HG03039 (cell line): ENCODE data around the gene SERPINB10.
"Not testable (repeated sequence)": the region's sequence is repeated elsewhere in the genome, so short reads cannot be mapped to it uniquely, and the experiment has no call there.

Experiments used
- ATAC-seq: cut with Tn5 transposase; IDR thresholded peaks from one replicate; pipeline ENCODE4 v1.9.1; 2021; ENCODE audit warnings: mild to moderate bottlenecking, moderate library complexity; ENCODE audit not compliant: unreplicated experiment

Gene SERPINB10

DNA sequence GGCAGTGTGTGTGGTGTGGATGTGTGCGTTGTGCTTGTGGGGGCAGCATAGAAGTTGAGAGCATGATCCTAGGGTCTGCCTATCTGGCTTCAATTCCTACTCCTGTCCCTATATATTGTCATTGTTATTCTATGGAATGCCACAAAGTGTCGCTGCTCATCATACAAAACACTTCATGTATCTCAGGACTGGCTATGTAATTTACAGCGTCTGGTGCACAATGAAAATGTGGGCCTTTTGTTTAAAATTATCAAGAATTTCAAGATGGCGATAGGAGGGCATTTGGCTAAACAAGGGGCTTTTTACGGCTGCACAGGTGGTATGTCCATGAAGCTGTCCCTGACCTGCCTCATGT lies 16.8 kb upstream of the SERPINB10 start:
- no peak for ATAC-seq

DNA sequence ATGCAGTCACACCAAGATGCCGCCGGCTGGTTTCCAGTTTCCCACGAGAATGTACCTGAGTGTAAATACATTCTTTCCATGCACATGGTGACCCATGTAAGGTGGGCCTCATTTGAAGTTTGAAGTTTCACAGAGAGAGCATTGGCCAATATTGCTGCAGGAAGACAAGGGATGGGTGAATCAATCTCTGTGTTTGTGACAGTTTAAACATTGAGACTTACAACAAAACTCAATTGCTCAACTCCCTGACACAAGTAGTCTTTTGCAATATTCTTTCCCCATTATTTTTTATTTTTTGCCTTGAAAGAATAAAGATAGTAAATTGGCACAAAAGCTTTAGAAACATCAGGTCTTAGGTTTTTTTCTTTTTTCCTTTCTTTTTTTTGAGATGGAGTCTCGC lies 15.2 kb upstream of the SERPINB10 start:
- no peak for ATAC-seq

DNA sequence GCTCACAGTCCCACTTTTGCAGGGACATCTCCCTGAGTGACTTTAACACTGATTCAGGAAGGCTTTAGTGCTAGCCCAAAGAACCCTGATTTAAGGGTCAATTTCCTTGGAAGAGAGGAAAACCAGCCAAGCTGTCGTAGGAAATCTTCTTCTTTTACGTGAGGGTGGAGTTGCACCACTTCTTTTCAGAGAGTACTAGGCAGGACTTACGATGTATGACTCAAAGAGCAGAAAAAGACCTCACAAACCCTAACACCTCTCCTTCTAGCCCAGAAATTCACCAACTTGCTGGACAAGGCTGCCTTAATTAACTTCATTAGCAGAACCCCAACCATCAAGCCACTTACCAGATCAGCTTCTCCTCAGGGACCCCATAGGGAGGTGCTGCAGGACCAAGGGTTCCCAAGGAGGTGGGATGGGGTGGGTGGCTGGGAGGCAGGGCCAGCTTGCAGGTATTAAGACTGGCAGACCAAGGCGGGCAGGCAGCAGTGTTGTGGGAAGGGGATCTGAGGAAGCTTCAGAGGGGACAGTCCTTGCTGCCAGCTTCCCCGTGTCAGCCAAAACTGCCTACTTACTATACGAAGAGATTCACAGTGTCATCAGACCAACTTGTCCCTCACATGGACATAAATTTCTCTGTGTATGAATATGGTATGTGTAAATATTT lies 13.5 kb upstream of the SERPINB10 start:
- ATAC-seq = no peak

DNA sequence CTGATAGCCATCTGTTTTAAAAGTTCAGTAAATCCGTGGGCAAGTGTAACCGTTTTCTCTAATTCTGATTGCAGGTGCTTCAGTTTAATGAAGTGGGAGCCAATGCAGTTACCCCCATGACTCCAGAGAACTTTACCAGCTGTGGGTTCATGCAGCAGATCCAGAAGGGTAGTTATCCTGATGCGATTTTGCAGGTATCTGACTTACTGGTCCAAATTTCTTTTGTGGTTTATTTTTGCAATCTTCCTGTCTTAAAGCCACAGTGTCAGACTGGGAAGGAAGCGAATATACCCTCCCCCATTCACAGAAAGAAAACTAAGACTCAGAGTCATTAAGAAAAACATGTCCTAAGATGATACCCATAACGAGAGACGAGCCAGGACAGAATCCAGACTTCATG lies 12.6 kb upstream of the SERPINB10 start:
- no peak for ATAC-seq

DNA sequence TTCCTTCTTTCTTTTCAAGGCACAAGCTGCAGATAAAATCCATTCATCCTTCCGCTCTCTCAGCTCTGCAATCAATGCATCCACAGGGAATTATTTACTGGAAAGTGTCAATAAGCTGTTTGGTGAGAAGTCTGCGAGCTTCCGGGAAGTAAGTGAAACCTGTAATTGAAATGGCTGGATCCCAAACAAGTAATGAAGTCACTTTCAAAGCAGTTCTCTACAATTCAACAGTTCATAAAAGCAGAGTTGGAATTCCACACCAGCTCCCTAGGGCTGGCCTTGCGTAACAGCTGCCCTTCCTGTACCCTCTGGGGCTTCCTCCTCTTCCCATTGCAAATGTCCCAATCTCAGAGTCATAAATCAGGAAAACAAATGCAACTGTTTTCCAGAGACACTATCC lies 10.7 kb upstream of the SERPINB10 start:
- no peak for ATAC-seq

DNA sequence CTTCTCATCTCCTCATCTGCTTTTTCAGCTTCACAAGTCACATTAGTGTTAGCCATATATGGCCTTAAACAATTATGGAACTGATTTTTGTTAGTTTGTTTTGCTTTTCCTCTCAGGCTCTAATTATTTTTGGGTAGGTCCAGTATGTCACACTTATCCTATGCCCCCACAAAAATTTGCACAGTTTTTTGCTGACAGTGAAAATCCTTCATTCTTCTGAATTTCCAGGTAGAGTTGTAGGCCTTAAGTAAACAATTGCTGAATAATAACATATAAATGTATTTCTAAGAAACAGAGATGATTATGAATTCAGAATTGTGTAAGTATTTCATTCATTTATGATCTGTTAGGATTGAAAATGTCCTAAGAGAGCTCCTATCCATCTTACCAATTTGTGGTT lies 8.6 kb upstream of the SERPINB10 start:
- ATAC-seq = no peak

DNA sequence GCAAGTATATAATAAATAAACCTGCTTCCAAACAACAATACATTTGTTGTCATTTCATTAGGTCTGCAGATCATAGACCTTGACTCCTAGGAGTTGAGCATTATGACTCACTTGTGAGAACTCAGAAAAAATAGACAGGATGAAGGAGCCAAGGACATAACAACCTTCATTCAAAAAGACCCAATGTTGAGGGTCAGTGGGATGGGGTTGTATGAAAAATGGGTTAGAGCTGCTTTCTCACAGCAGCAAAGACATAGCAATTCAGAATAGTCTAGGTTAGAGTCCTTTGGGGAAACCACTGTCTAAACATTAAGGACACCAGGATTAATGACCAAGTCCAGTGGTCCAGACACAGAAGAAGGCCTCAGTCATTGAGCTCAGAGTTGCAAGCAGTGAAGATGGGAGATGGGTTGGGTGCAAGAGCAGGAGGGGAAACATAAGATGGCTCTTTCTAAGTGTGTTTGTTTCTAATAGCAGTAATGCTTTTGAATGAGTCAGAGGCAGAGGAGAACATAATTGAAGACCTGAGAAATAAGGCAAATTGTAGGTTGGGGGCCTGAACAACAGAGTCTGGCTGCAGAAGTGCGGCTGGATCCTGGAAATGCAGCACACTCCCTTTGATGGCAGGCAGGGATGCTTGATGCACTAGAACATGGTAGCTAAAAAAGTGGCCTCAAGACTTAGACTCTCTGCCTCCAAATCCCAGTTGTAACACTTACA lies 3.7 kb upstream of the SERPINB10 start:
- no peak for ATAC-seq

DNA sequence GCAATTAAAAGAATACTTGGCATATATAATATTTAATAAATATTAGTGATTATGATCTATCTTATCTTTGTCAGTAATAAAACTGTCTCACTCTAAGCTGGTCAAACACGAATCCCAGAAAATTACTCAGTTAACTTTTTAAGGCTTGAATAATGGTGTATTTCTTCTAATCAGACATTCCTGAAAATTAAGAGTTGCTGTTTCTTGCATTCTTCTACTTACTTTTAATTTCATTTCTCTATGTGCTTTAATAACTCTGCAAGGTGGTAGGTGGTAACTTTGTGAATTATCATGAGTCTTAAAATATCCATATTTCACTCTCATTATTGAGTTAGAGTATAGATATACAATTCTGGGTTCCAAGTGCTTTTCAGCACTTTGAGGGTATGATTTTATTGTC lies 3.1 kb upstream of the SERPINB10 start:
- ATAC-seq = no peak

DNA sequence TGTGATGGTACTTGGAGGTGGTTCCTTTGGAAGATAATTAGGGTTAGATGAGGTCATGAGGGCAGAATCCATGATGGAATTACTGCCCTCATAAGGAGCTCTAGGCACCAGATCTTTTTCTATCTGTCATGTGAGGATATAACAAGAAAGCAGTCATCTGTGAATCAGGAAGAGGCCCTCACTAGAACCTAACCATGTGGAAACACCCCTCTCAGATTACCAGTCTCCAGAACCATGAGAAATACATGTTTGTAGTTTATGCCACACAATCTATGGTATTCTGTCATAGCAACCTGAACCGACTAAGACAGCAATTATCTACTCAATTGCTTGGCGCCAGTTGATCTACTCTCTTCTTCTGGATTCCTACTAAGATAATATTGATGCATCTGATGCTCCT lies 2.4 kb upstream of the SERPINB10 start:
- no peak for ATAC-seq

DNA sequence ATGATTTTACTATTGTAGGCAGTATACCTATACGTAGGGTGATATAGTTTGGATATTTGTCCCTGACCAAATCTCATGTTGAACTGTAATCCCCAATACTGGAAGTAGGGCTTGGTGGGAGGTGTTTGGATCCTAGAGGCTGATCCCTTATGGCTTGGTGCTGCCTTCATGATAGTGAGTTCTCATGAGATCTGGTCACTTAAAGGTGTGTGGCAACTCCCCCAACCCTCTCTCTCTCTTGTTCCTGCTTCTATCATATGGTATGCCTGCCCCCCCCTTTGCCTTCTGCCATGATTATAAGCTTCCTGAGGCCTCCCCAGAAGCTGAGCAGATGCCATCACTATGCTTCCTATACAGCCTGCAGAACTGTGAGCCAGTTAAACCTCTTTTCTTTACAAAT lies 1.7 kb upstream of the SERPINB10 start:
- no peak for ATAC-seq

DNA sequence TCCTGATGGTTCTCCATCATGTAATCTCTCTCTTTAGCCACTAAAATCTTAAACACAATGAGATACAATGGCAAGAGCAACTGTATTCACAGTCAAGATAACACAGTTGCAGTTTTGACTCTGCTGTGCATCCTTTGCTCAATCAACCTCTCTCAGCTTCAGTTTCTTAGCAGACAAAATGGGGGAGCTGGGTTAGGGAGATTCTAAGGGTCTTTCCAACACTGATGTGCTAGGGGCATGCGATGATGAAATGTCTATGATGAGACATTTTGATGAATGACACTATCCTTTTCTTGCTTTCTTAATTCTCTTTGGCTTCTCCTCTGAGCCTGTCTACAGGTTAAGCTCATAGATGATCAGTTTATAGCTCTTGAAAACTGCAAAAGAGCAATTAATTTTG lies 1.1 kb downstream of the SERPINB10 start:
- ATAC-seq = peak; percentile 40

DNA sequence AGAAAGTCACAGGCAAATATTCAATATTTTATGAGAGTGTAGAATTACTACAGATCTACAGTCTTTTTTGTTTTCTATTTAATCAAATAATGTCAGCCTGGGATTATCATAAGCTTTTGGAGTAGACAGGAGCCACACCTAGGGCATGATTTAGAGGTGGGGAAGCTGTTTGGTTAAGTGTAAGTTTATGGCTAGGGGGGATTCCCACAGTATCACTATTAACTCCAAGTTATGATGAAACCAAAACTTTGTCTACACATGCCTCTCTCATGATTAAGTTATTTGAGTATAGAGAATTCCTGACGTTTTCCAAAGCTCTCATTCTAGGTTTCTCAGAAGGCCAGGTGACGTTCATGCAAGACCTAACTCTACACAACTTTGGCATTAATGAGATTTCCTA lies 2.1 kb downstream of the SERPINB10 start:
- peak; percentile 71 for ATAC-seq

DNA sequence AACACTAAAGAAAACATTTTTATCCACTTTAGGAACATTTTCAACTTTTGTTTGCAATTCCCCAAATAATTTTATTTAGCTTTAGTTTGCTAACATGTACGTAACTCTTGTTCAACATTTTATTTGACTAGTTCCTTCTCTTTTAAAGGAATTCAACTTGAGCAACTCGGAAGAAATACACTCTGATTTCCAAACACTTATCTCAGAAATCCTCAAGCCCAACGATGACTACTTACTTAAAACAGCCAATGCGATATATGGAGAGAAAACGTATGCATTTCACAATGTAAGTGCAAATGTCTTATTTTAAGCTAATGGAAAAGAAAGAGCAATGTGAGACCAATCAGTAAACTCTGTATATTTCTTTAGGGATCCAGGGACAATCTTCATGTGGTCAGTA lies 10.1 kb downstream of the SERPINB10 start:
- no peak for ATAC-seq

DNA sequence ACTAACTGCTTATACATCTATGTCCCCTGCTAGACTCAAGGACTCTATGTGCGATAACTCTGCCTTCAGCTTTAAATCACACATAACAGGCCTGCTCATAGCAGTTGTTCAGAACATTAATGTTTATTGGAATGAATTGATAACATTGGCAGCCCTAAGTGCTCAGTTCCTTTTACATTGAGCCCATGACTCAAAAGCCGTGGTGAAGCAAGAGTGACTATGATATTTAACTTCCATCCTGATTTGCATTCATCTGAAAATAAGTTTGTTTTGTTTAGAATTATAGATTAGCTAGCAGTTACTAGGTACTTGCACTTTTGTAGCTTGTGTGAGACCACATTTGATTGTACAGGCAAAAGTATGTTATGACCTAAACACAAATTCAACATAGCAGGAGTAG lies 14.3 kb downstream of the SERPINB10 start:
- ATAC-seq = no peak

DNA sequence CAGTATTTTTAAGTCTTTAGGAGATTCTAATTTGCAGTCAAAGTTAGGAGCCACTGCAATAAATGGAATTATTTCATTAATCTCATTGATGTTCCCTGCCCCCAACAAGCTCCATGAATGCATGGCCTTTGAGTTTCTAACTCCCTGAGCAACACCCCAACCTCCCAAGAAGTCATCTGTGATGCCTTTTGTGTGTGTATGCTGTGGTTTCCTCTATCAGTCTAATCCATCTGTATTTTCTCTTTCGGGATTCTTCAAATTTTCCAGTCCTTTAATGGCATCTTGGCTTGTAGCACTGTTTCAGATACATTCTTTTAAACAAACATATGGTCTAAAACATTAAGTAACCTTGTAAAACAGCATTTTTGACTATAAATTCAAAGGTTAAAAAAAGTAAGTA lies 16.8 kb downstream of the SERPINB10 start:
- ATAC-seq = no peak

DNA sequence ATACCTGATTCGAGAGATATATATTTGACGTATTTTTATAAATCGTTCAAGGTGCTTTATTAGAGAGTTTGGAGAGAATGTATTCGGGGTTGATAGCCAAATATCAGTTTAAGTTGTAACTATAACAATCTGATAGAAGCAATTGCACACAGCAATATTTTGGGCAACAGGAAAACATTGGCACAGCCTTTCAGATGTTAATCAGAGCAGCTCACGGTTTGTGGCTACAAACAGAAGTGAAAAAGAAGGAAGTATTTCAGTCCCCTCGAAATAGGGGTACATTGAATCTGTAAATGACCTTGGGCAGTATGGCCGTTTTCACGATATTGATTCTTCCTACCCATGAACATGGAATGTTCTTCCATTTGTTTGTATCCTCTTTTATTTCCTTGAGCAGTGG lies 20.6 kb downstream of the SERPINB10 start:
- ATAC-seq = no peak

DNA sequence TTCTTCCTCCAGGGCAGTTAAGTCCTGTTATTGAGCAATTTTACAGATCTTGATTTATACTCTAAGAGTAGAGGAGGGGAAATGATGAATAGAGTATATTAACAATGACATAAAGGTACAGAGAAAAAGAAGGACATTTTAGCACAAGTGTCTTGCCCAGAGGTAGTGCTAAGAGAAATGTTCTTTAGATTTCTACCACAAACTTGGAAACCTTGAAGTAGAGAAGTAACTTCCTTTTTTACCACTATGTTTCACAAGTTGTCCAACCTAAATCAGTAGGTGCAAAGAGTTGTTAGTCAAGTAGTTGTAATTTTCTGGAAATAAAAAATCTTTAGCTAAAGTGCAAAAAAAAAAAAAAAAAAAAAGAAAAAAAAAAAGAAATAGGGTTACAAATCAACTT lies 21.6 kb downstream of the SERPINB10 start:
- ATAC-seq = not testable (repeated sequence)

DNA sequence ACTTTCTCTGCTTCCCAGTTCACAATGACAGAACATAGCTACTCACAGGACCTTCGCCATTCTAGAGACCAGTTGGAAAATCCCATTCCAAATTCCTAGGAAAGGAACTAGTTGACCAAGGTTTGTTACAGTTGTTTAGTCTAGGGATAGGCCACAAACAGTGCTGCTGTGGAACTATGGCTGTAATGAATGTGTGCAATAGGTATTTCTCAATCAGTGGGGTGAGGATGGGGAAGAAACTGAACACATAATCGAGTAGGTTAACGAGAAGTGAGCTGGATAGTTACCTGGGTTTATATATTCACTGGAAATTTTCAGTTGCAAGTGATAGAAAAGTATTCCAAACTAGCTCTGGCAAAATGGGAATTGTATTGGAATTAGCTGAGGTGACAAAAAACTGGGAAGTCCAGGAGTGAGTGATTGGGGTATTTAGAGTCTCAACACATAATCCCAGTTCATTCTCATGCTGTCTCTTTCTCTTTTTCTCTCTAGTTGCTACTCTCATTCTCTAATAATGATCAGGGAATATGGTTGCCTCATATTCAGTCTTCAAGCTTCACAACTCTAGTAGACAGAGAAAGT lies 23.1 kb downstream of the SERPINB10 start:
- no peak for ATAC-seq

DNA sequence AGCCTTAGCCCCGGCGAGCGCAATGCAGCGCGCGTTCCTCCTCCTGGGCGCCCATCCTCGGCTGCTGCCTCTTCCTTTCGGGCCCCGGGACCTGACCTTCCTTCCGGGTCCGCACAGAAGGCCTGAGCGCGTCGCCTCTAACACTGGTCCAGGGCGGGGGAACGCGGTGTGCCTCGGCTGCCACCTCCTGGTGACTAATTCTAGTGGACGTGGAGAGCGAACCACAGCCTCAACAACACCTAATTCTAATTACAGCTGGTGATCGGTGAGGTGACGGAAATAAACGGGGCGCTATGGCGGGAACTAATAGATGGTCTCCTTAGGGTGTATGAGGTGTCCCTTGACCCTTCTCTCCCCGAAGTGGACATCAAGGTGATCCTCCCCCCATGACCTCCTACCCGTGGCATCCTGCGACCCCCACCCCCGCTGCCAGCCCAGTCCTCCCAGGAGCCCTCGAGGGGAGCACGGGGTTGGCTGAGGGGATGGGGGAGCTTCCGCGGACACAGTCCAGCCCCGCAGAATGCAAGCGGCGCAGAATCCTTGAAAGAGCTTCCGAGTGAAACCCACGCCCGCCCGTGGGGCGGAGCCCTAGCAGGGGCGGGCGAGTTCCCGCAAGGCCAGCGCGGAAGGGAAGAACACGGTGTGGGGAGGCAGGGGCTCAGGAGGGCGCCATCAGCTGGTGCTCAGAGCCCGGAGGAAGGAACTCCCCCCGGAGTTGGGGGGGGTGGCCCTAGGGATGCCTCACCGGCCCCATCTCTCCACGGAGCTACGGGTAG lies 28.6 kb downstream of the SERPINB10 start:
- peak; percentile 98 for ATAC-seq

DNA sequence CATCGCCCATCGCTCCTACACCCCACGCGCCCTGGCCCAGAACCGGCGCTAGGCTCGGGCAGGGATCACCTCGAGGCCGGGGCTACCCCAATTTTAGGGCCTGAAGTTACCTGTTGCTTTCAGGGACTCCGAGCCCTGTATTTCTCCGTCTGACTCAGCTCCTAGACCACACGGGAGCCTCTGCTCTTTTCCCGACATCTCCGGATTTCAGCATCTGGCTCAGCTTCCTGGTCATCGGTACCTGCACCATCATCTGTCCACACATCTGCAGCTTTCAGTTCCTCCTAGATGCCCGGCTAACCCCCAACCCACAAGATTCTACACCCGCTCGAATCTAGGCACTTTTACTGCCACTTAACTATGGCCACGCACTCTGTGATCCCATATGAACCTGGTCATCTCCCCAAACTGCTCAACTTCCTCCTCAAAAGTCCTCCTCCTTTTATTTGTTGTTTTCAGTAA lies 29.2 kb downstream of the SERPINB10 start:
- peak; percentile 36 for ATAC-seq

DNA sequence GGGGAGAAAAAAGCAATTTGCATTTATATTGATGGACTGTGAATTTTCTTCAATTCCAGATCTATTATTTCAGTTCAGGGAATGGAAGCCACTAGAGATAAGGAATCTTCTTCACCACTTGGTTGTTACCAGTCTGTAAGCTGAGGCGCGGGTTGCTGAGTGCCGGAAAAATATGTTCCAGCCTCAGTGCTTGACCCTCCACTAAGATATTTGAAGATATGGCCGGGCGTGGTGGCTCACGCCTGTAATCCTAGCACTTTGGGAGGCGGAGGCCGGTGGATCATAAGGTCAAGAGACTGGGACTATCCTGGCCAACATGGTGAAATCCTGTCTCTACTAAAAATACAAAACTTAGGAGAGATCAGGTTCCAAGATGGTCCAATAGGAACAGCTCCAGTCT lies 32.2 kb downstream of the SERPINB10 start:
- no peak for ATAC-seq
